Gastrocnemius medialis (tissue), 4 donors: ENCODE results near the gene GRID1. TPM values are rescaled to one million over a fixed set of nuclear protein-coding genes. Genes with fewer than 3 reads are reported as not detected.

ENCODE experiments used
- ATAC-seq, 2 donors: fragments of 150-250 bp; one replicate each; pipeline ENCODE4 v1.9.1; 2016
- DNase-seq, 2 donors: peaks; one replicate each; pipeline ENCODE4 v3.0.0-alpha.2; 2019
- H3K27ac ChIP-seq, 4 donors: fragments of 200-600 bp; sonication (generic); 1 replicate in 1 of 4; 2 replicates in 3 of 4; pipeline ENCODE4 v1.5.1; 2016 to 2018; ENCODE audit warnings: mild to moderate bottlenecking in 2 of 4, moderate library complexity in 1 of 4
- H3K27me3 ChIP-seq, 3 donors: fragments of 200-600 bp; sonication (generic) in 2 of 3; 1 replicate in 1 of 3; 2 replicates in 2 of 3; pipeline versions ENCODE4 v1.5.1 to v1.6.0; 2016 to 2019; ENCODE audit warnings: mild to moderate bottlenecking in 1 of 3, moderate library complexity in 1 of 3
- H3K36me3 ChIP-seq, 2 donors: fragments of 200-600 bp; sonication (generic) in 1 of 2; one replicate each; pipeline ENCODE4 v1.5.1; 2017 to 2018
- H3K4me1 ChIP-seq, 2 donors: fragments of 200-600 bp; sonication (generic) in 1 of 2; one replicate each; pipeline ENCODE4 v1.5.1; 2016 to 2017; ENCODE audit warnings: mild to moderate bottlenecking in 2 of 2
- H3K4me3 ChIP-seq, 4 donors: fragments of 200-600 bp; sonication (generic) in 3 of 4; 1 replicate in 1 of 4; 2 replicates in 3 of 4; pipeline ENCODE4 v1.5.1; 2016 to 2019; ENCODE audit warnings: mild to moderate bottlenecking in 2 of 4
- H3K9me3 ChIP-seq, 3 donors: fragments of 200-600 bp; sonication (generic) in 2 of 3; 1 replicate in 1 of 3; 2 replicates in 2 of 3; pipeline ENCODE4 v1.5.1; 2016 to 2019
- CTCF ChIP-seq, 5 experiments: fragments of 450-650 bp in 3 of 5; fragments of 200-600 bp in 2 of 5; sonication (generic) in 2 of 5; IDR thresholded peaks in 4 of 5; conservative IDR thresholded peaks in 1 of 5; 1 replicate in 4 of 5; 2 replicates in 1 of 5; pipeline ENCODE4 v1.5.1; 2016 to 2019; ENCODE audit warnings: antibody characterized with exemption in 5 of 5, mild to moderate bottlenecking in 3 of 5, moderate library complexity in 3 of 5
- POLR2A ChIP-seq, 2 donors: fragments of 450-650 bp; IDR thresholded peaks; one replicate each; pipeline ENCODE4 v1.6.1; 2017; ENCODE audit warnings: antibody characterized with exemption in 2 of 2, mild to moderate bottlenecking in 2 of 2, moderate library complexity in 2 of 2
- in situ Hi-C, 4 donors: fragments of 200-750 bp; cut with MboI; loops; one replicate each; pipeline versions ENCODE4 v1.15.0 to v1.8.0; 2017; ENCODE audit warnings: low sequenced_read_pairs in 4 of 4
- intact Hi-C: fragments of 100-400 bp; cut with DNase I; formaldehyde crosslinking; loops from one replicate; pipeline ENCODE4 v1.15.1; 2023; ENCODE audit warnings: low total_unique reads
- total RNA-seq, 4 donors: library from RNA; depleted of rRNA; stranded (reverse); fragments of >200 nt; gene quantifications; one replicate each; pipeline versions ENCODE4 v1.1.0 to v1.2.3, GENCODE V29; 2016

GRID1 gene
- total RNA-seq, 4 donors from 2014 or later = 0.17 to 1.4 (median 0.79) TPM

- H3K27me3 ChIP-seq = no peaks in the 10 kb centered on the region
- no peaks in the 10 kb centered on the region for H3K9me3 ChIP-seq
- H3K36me3 ChIP-seq = no peaks in the 10 kb centered on the region
- intact Hi-C loops = no loop called here
- ATAC-seq (no peak), DNase-seq (no peak)
- no peak for TF ChIP-seq CTCF (IDR thresholded peaks at IDR 0.05 in 4 of 5, conservative IDR thresholded peaks at IDR 0.05 in 1 of 5)
- TF ChIP-seq POLR2A (IDR thresholded peaks at IDR 0.05) = no peak
- in situ Hi-C loops = no loop called here
- H3K4me3 ChIP-seq = no peak overlapping the region
- H3K27ac ChIP-seq = no peak overlapping the region
- H3K4me1 ChIP-seq = no peaks in the 10 kb centered on the region
Measured at GRCh38 chr10:86068231-86069054, 298.2 kb downstream of the GRID1 start.

- intact Hi-C loops = no loop called here
- no peaks in the 10 kb centered on the region for H3K27me3 ChIP-seq
- in situ Hi-C loops = no loop called here
- ATAC-seq (no peak), DNase-seq (no peak)
- H3K4me3 ChIP-seq = no peak overlapping the region
- no peak overlapping the region for H3K27ac ChIP-seq
- no peaks in the 10 kb centered on the region for H3K9me3 ChIP-seq
- no peaks in the 10 kb centered on the region for H3K36me3 ChIP-seq
- TF ChIP-seq CTCF (IDR thresholded peaks at IDR 0.05 in 4 of 5, conservative IDR thresholded peaks at IDR 0.05 in 1 of 5) = no peak
- TF ChIP-seq POLR2A (IDR thresholded peaks at IDR 0.05) = no peak
- H3K4me1 ChIP-seq = no peaks in the 10 kb centered on the region
Measured at GRCh38 chr10:86067436-86068050, 299.1 kb downstream of the GRID1 start.

- intact Hi-C loops (no loop called here), in situ Hi-C loops (no loop called here)
- Histone ChIP-seq H3K4me1 (no peaks in the 10 kb centered on the region), H3K27ac (no peak overlapping the region), H3K36me3 (no peaks in the 10 kb centered on the region), H3K9me3 (no peaks in the 10 kb centered on the region), H3K4me3 (no peak overlapping the region), H3K27me3 (no peaks in the 10 kb centered on the region)
- no peak for DNase-seq
- TF ChIP-seq CTCF (IDR thresholded peaks at IDR 0.05 in 4 of 5, conservative IDR thresholded peaks at IDR 0.05 in 1 of 5) (no peak), POLR2A (IDR thresholded peaks at IDR 0.05) (no peak)
- ATAC-seq = no peak
Measured at GRCh38 chr10:86066696-86067095, 299.9 kb downstream of the GRID1 start.

- no peak for TF ChIP-seq POLR2A (IDR thresholded peaks at IDR 0.05)
- no peak for TF ChIP-seq CTCF (IDR thresholded peaks at IDR 0.05 in 4 of 5, conservative IDR thresholded peaks at IDR 0.05 in 1 of 5)
- DNase-seq (no peak), ATAC-seq (no peak)
- no peaks in the 10 kb centered on the region for H3K9me3 ChIP-seq
- in situ Hi-C loops = no loop called here
- H3K27me3 ChIP-seq = no peaks in the 10 kb centered on the region
- no peaks in the 10 kb centered on the region for H3K4me1 ChIP-seq
- no peaks in the 10 kb centered on the region for H3K36me3 ChIP-seq
- H3K27ac ChIP-seq = no peak overlapping the region
- intact Hi-C loops = no loop called here
- H3K4me3 ChIP-seq = no peak overlapping the region
Measured at GRCh38 chr10:86065711-86066251, 300.8 kb downstream of the GRID1 start.
